ENCODE measurements around the gene MRTFB.

The MRTFB gene

GRCh38 chr16:14062261-14062660 is 8.9 kb upstream of the MRTFB start:
- DNase-seq (ENCODE audit: low spot score) = no peak

GRCh38 chr16:14063618-14064581 is 7.2 kb upstream of the MRTFB start:
- no peak for DNase-seq (ENCODE audit: low spot score)

DNA sequence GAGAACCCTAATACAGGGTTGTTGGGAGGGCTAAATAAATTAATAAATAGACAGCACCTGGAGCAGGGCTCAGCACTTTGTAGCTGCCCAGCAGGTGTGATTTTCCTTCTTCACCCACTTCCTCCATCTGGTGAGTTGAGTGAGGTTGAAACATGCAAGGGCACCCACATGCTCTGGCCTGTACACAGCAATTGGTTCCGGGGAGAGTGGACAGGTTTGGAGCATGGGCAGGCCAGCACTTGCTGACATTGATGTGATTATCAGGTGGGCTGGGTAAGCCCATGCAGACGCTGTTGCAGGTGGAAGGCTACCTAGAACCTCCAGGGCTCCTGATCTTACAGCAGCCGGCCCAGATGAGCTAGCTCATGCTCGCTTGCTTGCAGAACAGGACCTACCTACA is 1.3 kb upstream of the MRTFB start:
- DNase-seq (ENCODE audit: low spot score) = no peak

- DNase-seq (ENCODE audit: low spot score) = no peak
These were observed 603 bp upstream of the MRTFB start for GRCh38 chr16:14070555-14070876.

- peak; percentile 6 for DNase-seq (ENCODE audit: low spot score)
These were observed 605 bp downstream of the MRTFB start for GRCh38 chr16:14071576-14072271.

DNA sequence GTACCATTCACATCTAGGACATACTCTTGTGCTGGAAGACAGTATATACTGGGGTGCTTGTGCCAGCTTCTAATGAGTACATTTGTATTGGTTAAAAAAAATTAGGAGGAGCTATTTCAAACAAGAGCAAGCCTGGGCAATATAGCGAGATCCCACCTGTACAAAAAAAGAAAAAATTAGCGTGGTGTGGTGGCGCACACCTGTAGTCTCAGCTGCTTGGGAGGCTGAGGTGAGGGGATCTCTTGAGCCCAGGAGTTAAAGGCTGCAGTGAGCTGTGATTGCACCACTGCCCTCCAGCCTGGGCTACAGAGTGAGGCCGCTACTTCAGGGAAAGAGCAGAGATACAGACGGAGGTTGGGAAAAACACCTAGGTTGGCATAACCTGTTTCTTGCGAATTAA is 1.2 kb downstream of the MRTFB start:
- no peak for DNase-seq (ENCODE audit: low spot score)

DNA sequence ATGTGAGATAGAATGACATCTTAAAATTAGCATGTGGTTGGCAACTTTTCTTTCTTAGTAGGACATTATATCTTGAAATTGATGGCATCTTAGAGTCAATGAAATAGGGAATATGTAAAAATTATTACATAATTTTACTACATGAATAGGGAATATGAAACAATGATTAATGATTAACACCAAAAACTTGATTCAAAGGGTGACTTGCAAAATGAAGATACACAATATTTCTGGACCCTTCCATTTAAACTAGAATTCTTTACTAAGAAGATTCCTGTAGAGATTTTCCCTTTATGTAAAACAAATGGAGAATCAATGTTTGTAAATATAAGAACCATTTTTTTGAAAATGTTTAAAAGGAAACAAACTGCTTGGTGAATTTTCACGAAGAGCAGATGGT is 3.4 kb downstream of the MRTFB start:
- DNase-seq (ENCODE audit: low spot score) = no peak

GRCh38 chr16:14077918-14078317 is 6.8 kb downstream of the MRTFB start:
- no peak for DNase-seq (ENCODE audit: low spot score)

DNA sequence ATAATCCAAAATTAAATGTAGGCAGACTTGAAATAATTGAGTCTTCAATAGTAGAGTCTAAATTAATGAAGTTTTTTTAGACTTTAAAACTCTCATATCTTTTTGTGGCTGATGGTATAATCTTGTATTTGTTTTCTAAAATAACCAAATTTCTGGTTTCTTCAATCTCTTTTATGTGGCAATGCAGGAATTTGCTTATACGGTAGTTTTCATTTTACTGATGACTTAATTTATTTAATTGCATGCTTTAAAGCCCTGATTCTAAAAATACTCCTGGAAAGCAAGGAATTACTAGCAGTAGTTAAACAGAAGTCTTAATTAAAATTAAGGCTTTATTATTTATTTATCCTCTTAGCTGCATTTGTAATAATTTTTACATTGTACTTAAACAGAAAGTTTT is 15.4 kb downstream of the MRTFB start:
- no peak for DNase-seq (ENCODE audit: low spot score)

DNA sequence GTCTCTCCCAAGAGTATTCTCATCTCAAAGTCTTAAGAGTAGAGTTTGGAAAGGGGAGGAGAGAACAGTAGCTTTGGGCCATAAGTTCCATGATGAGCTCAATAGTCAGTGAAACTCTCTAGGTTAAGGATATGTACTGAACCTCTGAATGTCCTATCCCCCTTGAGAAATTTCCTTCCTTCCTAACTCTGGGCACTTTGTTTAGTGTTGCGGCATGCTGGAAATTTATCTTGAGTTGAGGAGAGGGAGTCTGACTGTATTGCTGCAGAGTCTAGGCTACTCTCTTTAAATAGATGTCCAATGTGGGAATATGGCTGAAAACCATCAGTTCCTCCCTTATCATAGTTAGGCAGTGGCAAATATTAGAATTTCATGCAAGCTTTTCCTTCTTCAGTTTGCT is 16.1 kb downstream of the MRTFB start:
- no peak for DNase-seq (ENCODE audit: low spot score)

DNA sequence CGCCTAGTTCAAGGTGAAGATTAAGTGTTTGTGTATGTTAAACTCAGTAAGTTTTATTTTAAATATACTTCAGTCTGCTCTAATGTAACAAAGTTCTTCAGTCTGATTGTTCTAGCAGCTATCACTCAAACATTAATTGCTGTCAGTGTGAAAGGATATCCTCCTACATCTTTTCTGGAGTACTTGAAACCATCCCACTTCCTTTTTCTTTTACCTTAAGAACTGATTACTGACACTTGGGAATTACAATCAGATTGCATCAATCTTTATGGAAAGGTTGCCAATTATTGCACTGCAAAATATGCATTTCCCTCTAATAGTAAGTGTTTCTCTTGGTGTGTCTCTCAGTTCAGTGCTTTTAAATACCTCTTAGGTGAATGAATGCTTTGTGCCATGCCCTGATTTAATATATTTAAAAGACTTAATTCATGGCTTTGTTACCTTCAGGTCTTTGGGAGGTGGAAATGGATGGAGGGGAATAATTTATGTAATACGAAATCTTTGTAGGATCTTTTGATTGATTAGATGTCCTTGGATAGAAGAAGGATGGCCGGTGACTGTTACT is 16.6 kb downstream of the MRTFB start:
- no peak for DNase-seq (ENCODE audit: low spot score)

DNA sequence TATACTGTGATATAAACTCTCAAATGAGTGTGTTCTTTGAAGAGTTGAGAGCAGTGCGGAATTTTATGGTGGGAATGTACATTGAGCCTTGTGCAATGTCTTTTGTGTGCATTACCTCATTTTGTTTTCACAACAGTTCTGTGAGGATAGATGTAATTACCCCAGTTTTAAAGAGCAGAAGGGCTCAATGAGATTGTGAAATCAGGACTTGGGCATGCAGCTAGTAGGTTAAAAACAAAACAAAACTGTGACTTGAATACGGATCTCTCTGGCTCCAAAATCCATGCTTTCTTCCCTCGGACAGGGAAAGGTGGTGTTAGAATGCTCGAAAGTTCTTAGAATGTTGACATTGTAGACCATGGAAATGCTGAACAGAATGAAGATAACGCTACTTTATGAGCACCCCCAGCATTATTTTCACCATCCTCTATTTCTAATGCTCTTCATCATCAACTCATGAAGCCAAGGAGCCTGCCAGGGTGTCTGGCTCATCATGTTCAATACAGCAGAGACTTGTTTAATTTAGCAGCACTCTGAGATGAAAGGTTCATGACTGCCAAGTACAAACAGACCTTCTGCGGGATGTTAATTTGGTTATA is 17.1 kb downstream of the MRTFB start:
- DNase-seq (ENCODE audit: low spot score) = peak; percentile 86

DNA sequence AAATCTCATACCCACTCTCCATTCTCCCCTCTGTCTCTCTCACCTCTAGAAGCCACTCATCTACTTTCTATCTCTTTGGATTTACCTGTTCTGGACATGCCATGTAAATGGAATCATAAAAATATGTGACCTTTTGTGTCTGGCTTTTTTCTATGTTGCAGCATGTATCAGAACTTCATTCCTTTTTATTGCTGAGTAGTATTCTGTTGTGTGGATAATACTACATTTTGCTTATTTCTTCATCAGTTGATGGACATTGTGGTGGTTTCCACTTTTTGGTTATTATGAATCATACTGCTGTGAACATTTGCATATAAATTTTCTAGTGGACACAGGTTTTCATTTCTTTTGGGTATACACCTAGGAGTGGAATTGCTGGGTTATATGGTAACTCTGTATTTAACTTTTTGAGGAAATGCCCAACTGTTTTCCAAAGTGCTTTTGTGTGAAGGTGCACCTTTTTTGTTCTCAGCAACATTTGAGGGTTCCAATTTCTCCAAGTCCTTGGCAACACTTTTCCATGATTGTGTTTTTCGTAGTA is 18.2 kb downstream of the MRTFB start:
- DNase-seq (ENCODE audit: low spot score) = no peak

DNA sequence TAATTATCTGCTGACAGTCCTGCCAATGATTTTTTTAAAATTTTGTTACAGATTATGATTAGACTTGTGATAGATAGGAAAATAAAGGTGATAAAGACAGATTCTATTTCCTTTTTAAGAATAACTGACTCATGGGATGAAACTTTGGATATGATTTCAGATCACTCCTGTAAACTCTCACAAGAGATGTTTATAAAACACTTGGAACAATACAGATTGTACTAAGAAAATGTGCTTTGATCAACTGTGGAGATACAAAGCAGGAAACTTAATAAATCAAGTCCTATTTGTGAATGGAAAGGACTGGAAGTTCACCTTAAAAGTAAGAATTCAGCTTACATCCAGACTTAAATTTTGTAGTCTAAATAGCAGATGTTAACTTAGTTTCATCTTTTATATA is 21.4 kb downstream of the MRTFB start:
- no peak for DNase-seq (ENCODE audit: low spot score)

GRCh38 chr16:14095883-14096551 is 24.9 kb downstream of the MRTFB start:
- no peak for DNase-seq (ENCODE audit: low spot score)

- no peak for DNase-seq (ENCODE audit: low spot score)
These were observed 26.3 kb downstream of the MRTFB start for GRCh38 chr16:14097182-14097959.

DNA sequence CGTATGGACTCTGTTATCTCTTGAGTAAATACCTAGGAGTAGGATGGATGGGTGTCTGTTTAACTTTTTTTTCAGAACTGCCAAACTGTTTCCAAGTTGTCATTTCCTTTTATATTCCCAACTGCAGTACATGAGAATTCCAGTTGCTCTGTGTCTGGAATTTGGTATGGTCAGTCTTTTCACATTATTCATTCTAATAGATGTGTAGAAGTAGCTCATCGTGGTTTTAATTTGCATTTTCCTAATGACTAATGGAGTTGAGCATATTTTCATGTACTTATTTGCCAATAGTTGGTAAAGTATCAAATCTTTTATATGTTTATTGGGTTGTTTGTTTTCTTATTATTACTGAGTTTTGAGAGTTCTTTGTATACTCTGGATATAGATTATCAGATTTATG is 27.0 kb downstream of the MRTFB start:
- no peak for DNase-seq (ENCODE audit: low spot score)

DNA sequence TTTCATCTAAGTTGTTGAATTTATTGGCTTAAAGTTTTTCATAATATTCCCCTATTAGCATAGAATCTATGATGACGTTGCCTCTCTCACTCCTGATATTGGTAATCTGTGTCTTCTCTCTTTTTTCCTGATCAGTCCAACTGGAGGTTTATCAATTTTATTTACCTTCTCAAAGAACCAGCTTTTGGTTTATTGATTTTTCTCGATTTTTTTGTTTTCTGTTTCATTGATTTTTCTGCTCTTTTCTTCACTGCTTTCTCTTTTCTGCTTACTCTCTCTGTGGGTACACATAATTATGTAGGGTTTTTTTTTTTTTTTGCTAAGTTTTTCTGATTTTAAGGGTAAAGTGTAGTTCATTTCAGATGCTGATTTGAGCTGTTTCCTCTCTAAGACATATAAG is 29.7 kb downstream of the MRTFB start:
- DNase-seq (ENCODE audit: low spot score) = no peak

DNA sequence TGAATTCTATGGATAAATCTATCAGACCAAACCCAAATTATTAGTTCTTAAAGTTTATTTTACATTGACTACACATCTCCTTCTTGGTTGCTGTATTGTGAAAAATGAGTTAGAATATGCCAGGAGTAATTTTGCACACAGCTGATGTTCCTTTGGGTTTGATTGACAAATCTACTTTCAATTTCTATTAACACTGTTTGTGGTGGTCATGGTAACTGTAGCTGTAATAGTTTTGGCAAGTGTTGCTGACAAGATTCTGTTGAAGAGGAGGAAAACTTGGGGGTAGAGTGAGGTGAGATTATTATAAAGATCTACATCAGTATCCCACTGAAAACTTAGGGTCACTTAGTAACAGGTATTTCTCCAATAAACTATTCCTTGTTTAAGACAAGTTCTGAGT is 30.3 kb downstream of the MRTFB start:
- DNase-seq (ENCODE audit: low spot score) = no peak

DNA sequence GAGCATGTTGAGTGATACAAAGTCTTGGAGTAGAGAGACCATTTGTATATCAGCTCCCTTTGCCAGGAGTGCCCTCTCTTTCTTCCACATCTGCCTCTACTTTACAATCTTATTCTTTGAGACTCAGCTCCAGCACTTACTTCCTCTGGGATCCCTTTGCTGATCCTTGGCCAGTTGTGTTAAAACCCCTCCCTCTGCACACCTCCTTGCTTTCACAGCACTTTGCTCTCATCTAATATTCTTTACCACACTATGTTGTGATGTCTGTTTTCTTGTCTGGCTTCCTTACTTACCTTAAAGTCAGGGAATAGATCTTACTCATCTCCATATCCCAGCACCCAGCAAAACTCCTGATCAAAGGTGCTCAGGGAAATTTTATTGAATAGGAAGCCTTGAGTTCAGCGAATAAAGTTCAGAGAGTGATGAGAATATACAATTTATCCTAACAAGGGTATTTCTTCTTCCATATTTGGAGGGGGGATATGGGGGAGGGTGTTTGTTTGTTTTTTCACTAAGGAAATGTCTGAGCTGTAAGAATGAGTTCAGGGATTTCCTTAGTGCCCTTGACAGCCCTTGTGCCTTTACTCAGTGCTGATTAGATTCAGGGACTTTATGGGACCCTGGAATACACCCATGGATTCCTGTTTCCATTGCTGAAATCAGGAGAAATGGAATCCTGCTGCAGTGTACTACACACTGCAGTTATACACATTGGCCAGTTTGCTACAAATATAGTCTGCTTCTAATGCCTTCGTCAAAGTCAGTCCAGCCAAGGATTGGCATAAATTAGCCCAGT is 32.0 kb downstream of the MRTFB start:
- no peak for DNase-seq (ENCODE audit: low spot score)
